ENCODE measurements around the gene APC. TPM values are rescaled to one million over a fixed set of nuclear protein-coding genes. Genes with fewer than 3 reads are reported as not detected.

Gene APC
- total RNA-seq, 1 experiment from 2014 or later, result 40.0 TPM

GRCh38 chr5:112758676-112759075 is 21.0 kb downstream of the APC start (continued):
- no peak for TF ChIP-seq SMAD4 (CRISPR knock-in tag; IDR thresholded peaks at IDR 0.05)
- TF ChIP-seq ZNF423 (CRISPR knock-in tag; IDR thresholded peaks at IDR 0.05), result no peak
- no peak for TF ChIP-seq FOXK1 (CRISPR knock-in tag; IDR thresholded peaks at IDR 0.05)
- no peak for TF ChIP-seq NFYB (CRISPR knock-in tag; conservative IDR thresholded peaks at IDR 0.05; ENCODE audit: low read depth)
- TF ChIP-seq NR2C2 (CRISPR knock-in tag; IDR thresholded peaks at IDR 0.05), result no peak
- TF ChIP-seq EMX1 (CRISPR knock-in tag; IDR thresholded peaks at IDR 0.05), result no peak
- TF ChIP-seq, protein P1, sequence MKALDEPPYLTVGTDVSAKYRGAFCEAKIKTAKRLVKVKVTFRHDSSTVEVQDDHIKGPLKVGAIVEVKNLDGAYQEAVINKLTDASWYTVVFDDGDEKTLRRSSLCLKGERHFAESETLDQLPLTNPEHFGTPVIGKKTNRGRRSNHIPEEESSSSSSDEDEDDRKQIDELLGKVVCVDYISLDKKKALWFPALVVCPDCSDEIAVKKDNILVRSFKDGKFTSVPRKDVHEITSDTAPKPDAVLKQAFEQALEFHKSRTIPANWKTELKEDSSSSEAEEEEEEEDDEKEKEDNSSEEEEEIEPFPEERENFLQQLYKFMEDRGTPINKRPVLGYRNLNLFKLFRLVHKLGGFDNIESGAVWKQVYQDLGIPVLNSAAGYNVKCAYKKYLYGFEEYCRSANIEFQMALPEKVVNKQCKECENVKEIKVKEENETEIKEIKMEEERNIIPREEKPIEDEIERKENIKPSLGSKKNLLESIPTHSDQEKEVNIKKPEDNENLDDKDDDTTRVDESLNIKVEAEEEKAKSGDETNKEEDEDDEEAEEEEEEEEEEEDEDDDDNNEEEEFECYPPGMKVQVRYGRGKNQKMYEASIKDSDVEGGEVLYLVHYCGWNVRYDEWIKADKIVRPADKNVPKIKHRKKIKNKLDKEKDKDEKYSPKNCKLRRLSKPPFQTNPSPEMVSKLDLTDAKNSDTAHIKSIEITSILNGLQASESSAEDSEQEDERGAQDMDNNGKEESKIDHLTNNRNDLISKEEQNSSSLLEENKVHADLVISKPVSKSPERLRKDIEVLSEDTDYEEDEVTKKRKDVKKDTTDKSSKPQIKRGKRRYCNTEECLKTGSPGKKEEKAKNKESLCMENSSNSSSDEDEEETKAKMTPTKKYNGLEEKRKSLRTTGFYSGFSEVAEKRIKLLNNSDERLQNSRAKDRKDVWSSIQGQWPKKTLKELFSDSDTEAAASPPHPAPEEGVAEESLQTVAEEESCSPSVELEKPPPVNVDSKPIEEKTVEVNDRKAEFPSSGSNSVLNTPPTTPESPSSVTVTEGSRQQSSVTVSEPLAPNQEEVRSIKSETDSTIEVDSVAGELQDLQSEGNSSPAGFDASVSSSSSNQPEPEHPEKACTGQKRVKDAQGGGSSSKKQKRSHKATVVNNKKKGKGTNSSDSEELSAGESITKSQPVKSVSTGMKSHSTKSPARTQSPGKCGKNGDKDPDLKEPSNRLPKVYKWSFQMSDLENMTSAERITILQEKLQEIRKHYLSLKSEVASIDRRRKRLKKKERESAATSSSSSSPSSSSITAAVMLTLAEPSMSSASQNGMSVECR (CRISPR knock-in tag; IDR thresholded peaks at IDR 0.05; ENCODE audit: borderline replicate concordance), result no peak
- no peak for TF ChIP-seq CBFB (CRISPR knock-in tag; IDR thresholded peaks at IDR 0.05; ENCODE audit: low read depth)
- no peak for TF ChIP-seq SMAD3 (CRISPR knock-in tag; IDR thresholded peaks at IDR 0.05; ENCODE audit: borderline replicate concordance)
- no peak for TF ChIP-seq ZNF512 (CRISPR knock-in tag; IDR thresholded peaks at IDR 0.05; ENCODE audit: borderline replicate concordance)
- TF ChIP-seq NR3C1 (CRISPR knock-in tag; conservative IDR thresholded peaks at IDR 0.05; ENCODE audit: low read depth), result no peak
- TF ChIP-seq SOX15 (CRISPR knock-in tag; IDR thresholded peaks at IDR 0.05), result no peak

- H3K36me3 Mint-ChIP-seq, result peaks cover 15% of the 10 kb centered on the region
- no peak overlapping the region for H3K27ac Mint-ChIP-seq
- TF ChIP-seq ZNF512 (CRISPR knock-in tag; IDR thresholded peaks at IDR 0.05; ENCODE audit: borderline replicate concordance) (no peak), GRHL2 (CRISPR knock-in tag; IDR thresholded peaks at IDR 0.05; ENCODE audit: insufficient replicate concordance, severe bottlenecking) (no peak), TP53 (CRISPR knock-in tag; IDR thresholded peaks at IDR 0.05) (no peak), ZSCAN18 (CRISPR knock-in tag; IDR thresholded peaks at IDR 0.05) (no peak), FOXJ3 (CRISPR knock-in tag; IDR thresholded peaks at IDR 0.05; ENCODE audit: borderline replicate concordance) (no peak), NFYB (CRISPR knock-in tag; conservative IDR thresholded peaks at IDR 0.05; ENCODE audit: low read depth) (no peak), SMAD3 (CRISPR knock-in tag; IDR thresholded peaks at IDR 0.05; ENCODE audit: borderline replicate concordance) (no peak)
- TF ChIP-seq, protein P2, sequence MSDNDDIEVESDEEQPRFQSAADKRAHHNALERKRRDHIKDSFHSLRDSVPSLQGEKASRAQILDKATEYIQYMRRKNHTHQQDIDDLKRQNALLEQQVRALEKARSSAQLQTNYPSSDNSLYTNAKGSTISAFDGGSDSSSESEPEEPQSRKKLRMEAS (CRISPR knock-in tag; IDR thresholded peaks at IDR 0.05), result no peak
- TF ChIP-seq, protein P3, sequence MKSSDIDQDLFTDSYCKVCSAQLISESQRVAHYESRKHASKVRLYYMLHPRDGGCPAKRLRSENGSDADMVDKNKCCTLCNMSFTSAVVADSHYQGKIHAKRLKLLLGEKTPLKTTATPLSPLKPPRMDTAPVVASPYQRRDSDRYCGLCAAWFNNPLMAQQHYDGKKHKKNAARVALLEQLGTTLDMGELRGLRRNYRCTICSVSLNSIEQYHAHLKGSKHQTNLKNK (CRISPR knock-in tag; IDR thresholded peaks at IDR 0.05), result no peak
- TF ChIP-seq, protein P4, sequence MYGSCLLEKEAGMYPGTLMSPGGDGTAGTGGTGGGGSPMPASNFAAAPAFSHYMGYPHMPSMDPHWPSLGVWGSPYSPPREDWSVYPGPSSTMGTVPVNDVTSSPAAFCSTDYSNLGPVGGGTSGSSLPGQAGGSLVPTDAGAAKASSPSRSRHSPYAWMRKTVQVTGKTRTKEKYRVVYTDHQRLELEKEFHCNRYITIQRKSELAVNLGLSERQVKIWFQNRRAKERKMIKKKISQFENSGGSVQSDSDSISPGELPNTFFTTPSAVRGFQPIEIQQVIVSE (CRISPR knock-in tag; IDR thresholded peaks at IDR 0.05; ENCODE audit: borderline replicate concordance), result no peak
- no peaks in the 10 kb centered on the region for H3K4me1 Mint-ChIP-seq
- no peak overlapping the region for H3K4me3 Mint-ChIP-seq
- POLR2A ChIA-PET, result no interaction called here
- DNase-seq (ENCODE audit: low spot score), result no peak
- CTCF ChIA-PET, result interaction anchor here (0.9 kb wide), 1 partner anchor 70 kb away, joined by 3 read pairs; no protein-coding TSS in a partner anchor
- no peaks in the 10 kb centered on the region for H3K9me3 Mint-ChIP-seq
- ATAC-seq, result no peak
- no peaks in the 10 kb centered on the region for H3K27me3 Mint-ChIP-seq (ENCODE audit: low read depth)
Measured at GRCh38 chr5:112762113-112762810, 24.6 kb downstream of the APC start.

Measured in WTC11 (cell line).